ENCODE measurements around the gene PCP2.

The PCP2 gene

DNA sequence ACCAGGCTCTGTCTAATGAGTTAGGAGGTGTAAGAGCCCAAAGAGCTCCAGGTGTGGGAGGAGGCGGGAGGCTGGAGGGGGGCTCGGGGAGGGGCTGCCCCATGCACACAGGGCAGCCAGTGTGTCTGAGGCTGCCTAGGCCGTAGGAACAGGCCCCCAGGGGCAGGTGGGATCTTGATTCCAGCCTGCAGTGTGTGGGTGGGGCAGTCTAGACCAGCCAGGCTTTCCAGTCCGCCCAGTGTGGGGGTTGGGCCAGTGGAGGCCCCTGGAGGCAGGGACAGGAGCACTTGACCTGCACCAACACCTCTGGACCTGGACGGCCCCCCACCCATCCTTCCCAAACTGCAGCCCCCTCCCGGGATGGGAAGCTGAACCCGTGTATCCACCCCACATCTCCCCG, 43.3 kb downstream of the PCP2 start:
- CTCF ChIA-PET = no interaction called here
- POLR2A ChIA-PET = no interaction called here
- no peak for TF ChIP-seq LEF1 (IDR thresholded peaks at IDR 0.05; ENCODE audit: borderline replicate concordance)
- no peak for TF ChIP-seq SP1 (IDR thresholded peaks at IDR 0.05)
- no peak for TF ChIP-seq FOXA1 (IDR thresholded peaks at IDR 0.05)
- no peak for TF ChIP-seq ZNF384 (IDR thresholded peaks at IDR 0.05)
- no peak for TF ChIP-seq FOXK2 (IDR thresholded peaks at IDR 0.05)
- no peak for TF ChIP-seq HDGF (IDR thresholded peaks at IDR 0.05; ENCODE audit: borderline replicate concordance)
- no peak for TF ChIP-seq ARNT (IDR thresholded peaks at IDR 0.05)
- no peak for TF ChIP-seq ELF4 (IDR thresholded peaks at IDR 0.05)
- TF ChIP-seq BHLHE40 (IDR thresholded peaks at IDR 0.05; ENCODE audit: borderline replicate concordance) = no peak
- TF ChIP-seq, protein P1, sequence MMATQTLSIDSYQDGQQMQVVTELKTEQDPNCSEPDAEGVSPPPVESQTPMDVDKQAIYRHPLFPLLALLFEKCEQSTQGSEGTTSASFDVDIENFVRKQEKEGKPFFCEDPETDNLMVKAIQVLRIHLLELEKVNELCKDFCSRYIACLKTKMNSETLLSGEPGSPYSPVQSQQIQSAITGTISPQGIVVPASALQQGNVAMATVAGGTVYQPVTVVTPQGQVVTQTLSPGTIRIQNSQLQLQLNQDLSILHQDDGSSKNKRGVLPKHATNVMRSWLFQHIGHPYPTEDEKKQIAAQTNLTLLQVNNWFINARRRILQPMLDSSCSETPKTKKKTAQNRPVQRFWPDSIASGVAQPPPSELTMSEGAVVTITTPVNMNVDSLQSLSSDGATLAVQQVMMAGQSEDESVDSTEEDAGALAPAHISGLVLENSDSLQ (IDR thresholded peaks at IDR 0.05) = no peak
- no peak for TF ChIP-seq L3MBTL2 (conservative IDR thresholded peaks at IDR 0.05)
- no peak for TF ChIP-seq SUZ12 (IDR thresholded peaks at IDR 0.05)
- no peak for TF ChIP-seq NFRKB (IDR thresholded peaks at IDR 0.05)
- TF ChIP-seq CTBP1 (IDR thresholded peaks at IDR 0.05; ENCODE audit: borderline replicate concordance) = no peak
- DNase-seq (ENCODE audit: extremely low spot score) = no peak

DNA sequence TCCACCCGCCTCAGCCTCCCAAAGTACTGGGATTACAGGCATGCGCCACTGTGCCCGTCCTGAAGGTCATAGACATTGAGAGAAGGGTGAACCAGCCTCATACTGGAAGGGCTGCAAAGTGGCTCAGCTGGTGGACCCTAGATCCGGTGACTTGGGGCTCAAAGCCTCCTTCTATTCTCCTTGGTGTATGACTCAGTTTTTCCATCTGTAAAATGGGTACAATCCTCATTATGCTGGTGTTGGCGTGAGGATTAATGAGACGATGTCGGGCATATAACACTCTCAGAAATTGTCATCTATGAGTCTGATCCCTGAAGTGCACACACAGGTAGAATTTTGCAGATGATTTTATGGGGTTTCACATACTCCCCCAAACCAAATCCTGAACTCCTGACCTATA, 43.7 kb downstream of the PCP2 start:
- ChIA-PET CTCF (no interaction called here), POLR2A (no interaction called here)
- TF ChIP-seq BHLHE40 (IDR thresholded peaks at IDR 0.05; ENCODE audit: borderline replicate concordance) = no peak
- TF ChIP-seq LEF1 (IDR thresholded peaks at IDR 0.05; ENCODE audit: borderline replicate concordance) = no peak
- TF ChIP-seq L3MBTL2 (conservative IDR thresholded peaks at IDR 0.05) = no peak
- no peak for TF ChIP-seq TARDBP (IDR thresholded peaks at IDR 0.05)
- TF ChIP-seq ARNT (IDR thresholded peaks at IDR 0.05) = no peak
- TF ChIP-seq HDGF (IDR thresholded peaks at IDR 0.05; ENCODE audit: borderline replicate concordance) = no peak
- no peak for TF ChIP-seq ZNF384 (IDR thresholded peaks at IDR 0.05)
- TF ChIP-seq NFRKB (IDR thresholded peaks at IDR 0.05) = no peak
- TF ChIP-seq FOXA1 (IDR thresholded peaks at IDR 0.05) = no peak
- TF ChIP-seq SP1 (IDR thresholded peaks at IDR 0.05) = no peak
- TF ChIP-seq CTBP1 (IDR thresholded peaks at IDR 0.05; ENCODE audit: borderline replicate concordance) = no peak
- TF ChIP-seq SUZ12 (IDR thresholded peaks at IDR 0.05) = no peak
- TF ChIP-seq FOXM1 (IDR thresholded peaks at IDR 0.05; ENCODE audit: borderline replicate concordance) = no peak
- DNase-seq (ENCODE audit: extremely low spot score) = no peak

DNA sequence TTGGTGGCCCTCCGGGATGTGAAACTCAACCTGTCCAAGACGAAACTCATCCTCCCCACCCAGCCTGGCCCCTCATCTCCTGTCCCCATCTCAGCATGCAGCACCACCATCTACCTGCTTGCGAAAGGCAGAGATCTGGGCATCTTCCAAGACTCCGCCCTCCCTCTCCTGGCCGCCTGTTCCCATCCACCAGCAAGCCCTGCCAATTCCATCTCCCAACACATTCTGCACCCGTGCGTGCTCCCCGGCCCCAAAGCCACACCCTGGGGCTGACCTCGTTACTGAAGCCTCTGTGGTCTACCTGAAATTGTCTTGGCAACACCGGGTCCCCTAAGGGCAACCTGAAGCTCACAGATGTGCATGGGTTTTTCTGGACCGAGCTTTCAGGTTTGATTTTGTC, 51.1 kb downstream of the PCP2 start:
- ChIA-PET POLR2A (no interaction called here), CTCF (no interaction called here)
- no peak for DNase-seq (ENCODE audit: extremely low spot score)
- TF ChIP-seq FOXA1 (IDR thresholded peaks at IDR 0.05) = no peak
- no peak for TF ChIP-seq NFRKB (IDR thresholded peaks at IDR 0.05)
- no peak for TF ChIP-seq ELF4 (IDR thresholded peaks at IDR 0.05)
- TF ChIP-seq LEF1 (IDR thresholded peaks at IDR 0.05; ENCODE audit: borderline replicate concordance) = no peak
- no peak for TF ChIP-seq L3MBTL2 (conservative IDR thresholded peaks at IDR 0.05)
- no peak for TF ChIP-seq SP1 (IDR thresholded peaks at IDR 0.05)
- no peak for TF ChIP-seq BHLHE40 (IDR thresholded peaks at IDR 0.05; ENCODE audit: borderline replicate concordance)
- TF ChIP-seq, protein P1 (IDR thresholded peaks at IDR 0.05) = no peak
- no peak for TF ChIP-seq ZNF384 (IDR thresholded peaks at IDR 0.05)
- no peak for TF ChIP-seq FOXM1 (IDR thresholded peaks at IDR 0.05; ENCODE audit: borderline replicate concordance)
- no peak for TF ChIP-seq FOXK2 (IDR thresholded peaks at IDR 0.05)
